Natural killer cell treated with Interleukin-12 subunit alpha and Interleukin-12 subunit beta and Interleukin-15 and Interleukin-18, amount 100 ng/mL, for 72 hours (primary cell): Measurements from ENCODE around the gene CLCF1. TPM values are rescaled to one million over a fixed set of nuclear protein-coding genes. Genes with fewer than 3 reads are reported as not detected.

Experiments
- ATAC-seq, 2 donors: fragments of 150-1000 bp; cut with Tn5 transposase in 1 of 2; sonication (Bioruptor Pico), chemical (Tn5 transposase) in 1 of 2; 2 replicates each; pipeline ENCODE4 v1.10.0; 2021
- DNase-seq: peaks from one replicate; pipeline ENCODE4 v3.0.0; 2022; ENCODE audit warnings: low spot score
- H3K27ac Mint-ChIP-seq, 2 donors: 1 replicate in 1 of 2; 2 replicates in 1 of 2; pipeline ENCODE4 v1.8.0; 2022; ENCODE audit warnings: mixed read lengths in 2 of 2, mild to moderate bottlenecking in 1 of 2, moderate library complexity in 1 of 2
- H3K27me3 Mint-ChIP-seq, 2 donors: 1 replicate in 1 of 2; 2 replicates in 1 of 2; pipeline ENCODE4 v1.8.0; 2022; ENCODE audit warnings: mixed read lengths in 2 of 2
- H3K36me3 Mint-ChIP-seq: one replicate; pipeline ENCODE4 v1.8.0; 2022; ENCODE audit warnings: mixed read lengths
- H3K4me1 Mint-ChIP-seq, 2 donors: 1 replicate in 1 of 2; 2 replicates in 1 of 2; pipeline ENCODE4 v1.8.0; 2022; ENCODE audit warnings: low read depth in 2 of 2, mixed read lengths in 2 of 2, mild to moderate bottlenecking in 1 of 2
- H3K4me3 Mint-ChIP-seq: one replicate; pipeline ENCODE4 v1.8.0; 2022; ENCODE audit warnings: mixed read lengths
- H3K9me3 Mint-ChIP-seq: 2 replicates; pipeline ENCODE4 v1.8.0; 2022; ENCODE audit warnings: mixed read lengths
- total RNA-seq, 2 donors: library from RNA; stranded (reverse); gene quantifications; one replicate each; pipeline ENCODE4 v1.2.3, GENCODE V29; 2022

Gene CLCF1
- total RNA-seq, 2 donors from 2014 or later: 1.4 to 3.3 TPM

DNA sequence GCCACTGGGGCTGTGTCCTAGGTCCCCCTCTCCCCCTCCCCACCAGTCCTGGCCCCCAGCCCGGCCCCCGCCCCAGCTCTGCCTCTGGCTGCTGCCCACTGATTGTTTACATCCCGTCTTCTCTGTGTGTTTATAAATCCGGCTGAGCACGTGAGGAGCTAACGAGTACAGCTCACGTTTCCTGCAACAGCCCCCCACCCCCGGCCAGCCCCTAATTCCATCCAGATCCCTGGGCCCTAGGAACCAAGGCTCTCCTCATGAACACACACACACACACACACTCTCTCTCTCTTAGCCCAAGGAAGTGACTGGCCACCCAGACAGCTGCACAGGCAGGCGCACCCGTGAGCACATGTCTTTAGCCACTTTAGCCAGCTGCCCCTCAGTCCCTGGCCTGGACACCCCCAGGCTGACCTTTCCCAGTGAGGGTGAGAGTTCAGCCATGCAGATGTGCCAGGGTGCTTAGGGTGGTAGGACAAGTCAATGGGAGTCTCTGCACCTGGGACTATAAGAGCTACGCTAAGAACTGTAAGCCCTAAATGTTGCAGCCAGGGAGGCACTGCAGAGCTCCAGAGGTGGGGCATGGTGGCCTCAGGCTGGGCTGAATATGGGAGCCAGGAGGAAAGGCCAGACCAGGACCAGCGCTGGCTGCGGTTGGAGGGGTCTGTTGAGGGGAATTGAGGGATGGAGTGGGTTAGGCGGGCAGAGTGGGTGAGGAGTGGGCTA is 2.9 kb downstream of the CLCF1 start:
- H3K4me3 Mint-ChIP-seq: peak overlapping the region; percentile 51
- H3K36me3 Mint-ChIP-seq: no peaks in the 10 kb centered on the region
- ATAC-seq (no peak), DNase-seq (no peak)
- H3K9me3 Mint-ChIP-seq: no peaks in the 10 kb centered on the region
- no peak overlapping the region for H3K27ac Mint-ChIP-seq
- peaks cover 23 to 26% of the 10 kb centered on the region in 2 donors for H3K27me3 Mint-ChIP-seq
- H3K4me1 Mint-ChIP-seq: peaks cover 54 to 62% of the 10 kb centered on the region in 2 donors

DNA sequence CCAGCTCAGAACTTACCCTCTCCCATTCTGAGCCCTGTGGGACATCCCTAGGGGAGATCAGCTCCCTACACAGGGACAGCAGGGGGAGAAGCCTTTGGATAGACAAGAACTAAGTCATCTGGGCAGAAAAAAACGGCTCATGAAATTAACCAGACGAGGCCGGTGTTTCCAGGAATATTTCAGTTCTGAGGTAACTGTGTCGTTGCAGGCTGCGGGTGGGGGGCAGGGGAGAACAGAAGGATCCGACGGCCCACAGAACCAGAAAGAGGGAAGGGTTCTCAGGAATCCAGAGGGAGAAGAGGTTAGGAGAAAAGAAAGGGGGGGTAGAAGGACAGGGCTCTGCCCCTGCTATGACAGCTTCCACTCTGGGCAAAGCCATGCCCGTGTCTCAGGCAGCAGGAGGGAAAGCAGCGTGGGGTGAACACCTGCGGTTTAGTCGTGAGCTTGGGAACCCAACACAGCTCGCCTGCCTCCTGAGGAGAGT is 3.6 kb downstream of the CLCF1 start:
- DNase-seq (no peak), ATAC-seq (no peak)
- Mint-ChIP-seq H3K4me3 (no peak overlapping the region), H3K36me3 (no peaks in the 10 kb centered on the region), H3K4me1 (peaks cover 55 to 67% of the 10 kb centered on the region in 2 donors), H3K27me3 (peaks cover 23 to 27% of the 10 kb centered on the region in 2 donors), H3K27ac (no peak overlapping the region), H3K9me3 (no peaks in the 10 kb centered on the region)

DNA sequence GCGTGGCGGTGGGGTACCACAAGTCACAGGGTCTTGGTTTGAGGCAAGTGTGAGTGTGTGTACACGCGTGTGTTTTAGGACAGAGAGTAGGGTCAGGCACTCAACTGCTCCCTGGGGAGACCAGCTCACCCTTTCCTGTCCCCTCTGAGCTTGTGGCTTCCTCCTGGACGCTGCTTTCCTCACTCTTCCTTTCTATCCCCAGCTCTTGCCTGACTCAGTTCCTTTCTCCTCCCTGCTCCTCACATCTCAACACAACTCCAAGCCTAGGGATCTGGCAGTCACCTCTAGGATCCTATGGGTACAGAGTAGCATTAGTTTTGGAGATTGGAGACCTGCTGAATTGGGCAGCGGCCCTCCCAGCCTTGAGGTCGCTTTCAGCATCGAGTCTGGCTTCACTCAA is 4.1 kb downstream of the CLCF1 start:
- H3K4me3 Mint-ChIP-seq: peak overlapping the region; percentile 57
- no peaks in the 10 kb centered on the region for H3K36me3 Mint-ChIP-seq
- no peak for DNase-seq
- H3K27ac Mint-ChIP-seq: no peak overlapping the region
- peaks cover 26 to 27% of the 10 kb centered on the region in 2 donors for H3K27me3 Mint-ChIP-seq
- ATAC-seq: no peak
- peaks cover 59 to 68% of the 10 kb centered on the region in 2 donors for H3K4me1 Mint-ChIP-seq
- no peaks in the 10 kb centered on the region for H3K9me3 Mint-ChIP-seq

- peak overlapping the region in 1 of 2 donors; percentile 55 for H3K27ac Mint-ChIP-seq
- H3K36me3 Mint-ChIP-seq: no peaks in the 10 kb centered on the region
- peaks cover 58 to 63% of the 10 kb centered on the region in 2 donors for H3K4me1 Mint-ChIP-seq
- DNase-seq (peak; percentile 80), ATAC-seq (peak; percentile 79 to 87)
- H3K27me3 Mint-ChIP-seq: peaks cover 26 to 27% of the 10 kb centered on the region in 2 donors
- H3K4me3 Mint-ChIP-seq: peak overlapping the region; percentile 57
- no peaks in the 10 kb centered on the region for H3K9me3 Mint-ChIP-seq
Measured at GRCh38 chr11:67368621-67369020, 4.8 kb downstream of the CLCF1 start.

DNA sequence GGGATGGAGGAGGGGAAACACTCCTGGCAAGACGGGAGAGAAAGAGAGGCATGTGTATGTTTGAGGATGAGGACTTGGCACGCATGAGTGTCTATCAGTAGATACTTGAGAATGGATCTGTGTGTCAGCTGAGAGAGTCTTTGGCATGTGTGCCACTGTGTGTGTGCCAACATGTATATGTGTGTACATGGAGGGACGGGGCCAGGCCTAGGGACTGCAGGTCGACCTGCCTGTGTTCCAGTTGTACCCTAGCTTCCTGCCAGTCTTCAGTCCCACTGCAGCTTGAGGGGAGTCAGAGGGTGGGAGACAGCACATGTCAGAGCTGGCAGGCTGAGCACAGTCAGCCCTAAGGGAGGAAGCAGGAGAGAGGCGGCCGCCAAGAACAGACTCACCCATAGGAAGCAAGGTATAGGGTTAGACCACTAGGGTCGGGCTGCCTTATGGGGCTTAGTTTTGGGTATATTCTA is 5.6 kb downstream of the CLCF1 start:
- peaks cover 58 to 60% of the 10 kb centered on the region in 2 donors for H3K4me1 Mint-ChIP-seq
- no peak for DNase-seq
- no peaks in the 10 kb centered on the region for H3K9me3 Mint-ChIP-seq
- no peak for ATAC-seq
- peak overlapping the region in 1 of 2 donors; percentile 55 for H3K27ac Mint-ChIP-seq
- H3K27me3 Mint-ChIP-seq: peaks cover 27 to 28% of the 10 kb centered on the region in 2 donors
- H3K4me3 Mint-ChIP-seq: peak overlapping the region; percentile 57
- H3K36me3 Mint-ChIP-seq: no peaks in the 10 kb centered on the region

GRCh38 chr11:67366961-67367760 is 6.2 kb downstream of the CLCF1 start:
- Mint-ChIP-seq H3K27me3 (peaks cover 27 to 30% of the 10 kb centered on the region in 2 donors), H3K4me1 (peaks cover 58 to 60% of the 10 kb centered on the region in 2 donors), H3K27ac (peak overlapping the region in 1 of 2 donors; percentile 55), H3K36me3 (no peaks in the 10 kb centered on the region), H3K9me3 (no peaks in the 10 kb centered on the region), H3K4me3 (no peak overlapping the region)
- no peak for DNase-seq
- no peak for ATAC-seq

DNA sequence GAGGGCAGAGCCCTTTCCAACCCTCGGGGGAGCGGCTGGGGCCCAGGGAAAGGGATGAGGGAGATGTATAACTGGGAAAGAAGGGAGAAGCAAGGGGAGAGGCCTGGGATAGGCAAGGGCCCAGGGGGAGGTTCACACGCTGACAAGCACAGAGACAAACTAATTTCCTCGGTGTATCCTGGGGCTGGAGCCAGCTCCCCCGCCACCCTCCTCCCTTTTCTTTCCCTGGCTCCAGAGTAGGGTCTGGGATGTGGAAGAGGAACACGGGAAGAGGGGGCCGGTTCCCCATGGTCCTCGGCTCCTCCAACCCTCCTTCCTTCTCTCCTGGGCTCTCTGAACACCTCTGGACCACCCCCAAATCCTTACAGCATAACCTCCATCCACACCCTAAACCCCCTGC is 6.9 kb downstream of the CLCF1 start:
- H3K36me3 Mint-ChIP-seq: no peaks in the 10 kb centered on the region
- H3K27ac Mint-ChIP-seq: no peak overlapping the region
- no peaks in the 10 kb centered on the region for H3K9me3 Mint-ChIP-seq
- peak overlapping the region; percentile 1 for H3K4me3 Mint-ChIP-seq
- DNase-seq: no peak
- peaks cover 54 to 56% of the 10 kb centered on the region in 2 donors for H3K4me1 Mint-ChIP-seq
- peaks cover 23 to 31% of the 10 kb centered on the region in 2 donors for H3K27me3 Mint-ChIP-seq
- ATAC-seq: no peak

GRCh38 chr11:67365736-67366444 is 7.5 kb downstream of the CLCF1 start:
- H3K4me1 Mint-ChIP-seq: peaks cover 48 to 49% of the 10 kb centered on the region in 2 donors
- H3K36me3 Mint-ChIP-seq: no peaks in the 10 kb centered on the region
- H3K4me3 Mint-ChIP-seq: peak overlapping the region; percentile 1
- H3K9me3 Mint-ChIP-seq: no peaks in the 10 kb centered on the region
- no peak for ATAC-seq
- peaks cover 22 to 29% of the 10 kb centered on the region in 2 donors for H3K27me3 Mint-ChIP-seq
- no peak for DNase-seq
- H3K27ac Mint-ChIP-seq: no peak overlapping the region

- no peak for DNase-seq
- H3K4me3 Mint-ChIP-seq: no peak overlapping the region
- H3K9me3 Mint-ChIP-seq: no peaks in the 10 kb centered on the region
- H3K4me1 Mint-ChIP-seq: peaks cover 42% of the 10 kb centered on the region in 2 donors
- H3K27me3 Mint-ChIP-seq: peaks cover 17 to 25% of the 10 kb centered on the region in 2 donors
- peak overlapping the region; percentile 13 to 40 for H3K27ac Mint-ChIP-seq
- H3K36me3 Mint-ChIP-seq: no peaks in the 10 kb centered on the region
- ATAC-seq: no peak
Measured at GRCh38 chr11:67364783-67365722, 8.3 kb downstream of the CLCF1 start.

DNA sequence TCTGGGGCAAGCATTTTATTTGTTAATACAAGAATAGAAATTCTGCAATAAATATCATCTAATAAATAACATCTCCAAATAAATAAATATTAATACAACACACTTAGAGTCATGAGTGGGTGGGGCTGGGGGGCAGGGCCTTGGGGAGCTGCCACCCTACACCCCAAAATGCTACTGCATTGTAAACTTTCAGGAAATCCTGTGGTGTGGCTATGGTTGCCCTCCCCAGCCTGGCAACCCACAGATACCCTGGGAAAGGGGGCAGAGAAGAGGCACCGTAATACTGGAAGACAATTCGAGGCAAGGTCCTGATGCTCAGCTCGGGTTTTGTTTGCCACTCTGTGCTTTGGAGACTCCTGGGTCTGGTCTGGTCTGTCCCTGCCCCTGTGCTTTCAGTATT is 9.2 kb downstream of the CLCF1 start:
- DNase-seq: no peak
- peaks cover 37% of the 10 kb centered on the region in 2 donors for H3K4me1 Mint-ChIP-seq

GRCh38 chr11:67357831-67358670 is 15.3 kb downstream of the CLCF1 start:
- H3K4me3 Mint-ChIP-seq: no peak overlapping the region
- H3K27ac Mint-ChIP-seq: no peak overlapping the region
- no peaks in the 10 kb centered on the region for H3K36me3 Mint-ChIP-seq
- H3K27me3 Mint-ChIP-seq: peaks cover 13 to 23% of the 10 kb centered on the region in 2 donors
- H3K4me1 Mint-ChIP-seq: peaks cover 15 to 21% of the 10 kb centered on the region in 2 donors
- H3K9me3 Mint-ChIP-seq: no peaks in the 10 kb centered on the region
- DNase-seq (no peak), ATAC-seq (no peak)

More for the DNA sequence above, 9.2 kb downstream of the CLCF1 start:
- Mint-ChIP-seq H3K27me3 (peaks cover 17 to 25% of the 10 kb centered on the region in 2 donors), H3K36me3 (no peaks in the 10 kb centered on the region), H3K4me3 (no peak overlapping the region), H3K9me3 (no peaks in the 10 kb centered on the region), H3K27ac (no peak overlapping the region)
- no peak for ATAC-seq
